GM12801 (cell line): ENCODE data around the gene SLC5A5.

Source experiments
- CTCF ChIP-seq: IDR thresholded peaks from one replicate; pipeline ENCODE4 v1.5.1; 2011; ENCODE audit warnings: control low read depth; ENCODE audit not compliant: insufficient read length; ENCODE audit errors: extremely low read depth

Gene SLC5A5

GRCh38 chr19:17841810-17842662 lies 29.7 kb upstream of the SLC5A5 start:
- TF ChIP-seq CTCF = no peak

GRCh38 chr19:17842663-17843291 lies 29.0 kb upstream of the SLC5A5 start:
- no peak for TF ChIP-seq CTCF

- TF ChIP-seq CTCF = no peak
Measured at GRCh38 chr19:17843292-17843827, 28.4 kb upstream of the SLC5A5 start.

- no peak for TF ChIP-seq CTCF
Measured at GRCh38 chr19:17843908-17844490, 27.7 kb upstream of the SLC5A5 start.

GRCh38 chr19:17846146-17846545 lies 25.6 kb upstream of the SLC5A5 start:
- TF ChIP-seq CTCF = no peak

- TF ChIP-seq CTCF = no peak
Measured at GRCh38 chr19:17847538-17848366, 24.0 kb upstream of the SLC5A5 start, which contains the start of gene JAK3. JAK3 (minus strand) TSS chr19:17847982; CDS start chr19:17844417, 3,565 bp downstream.
